ENCODE measurements around the gene CPD.
"Not testable (repeated sequence)": the region's sequence is repeated elsewhere in the genome, so short reads cannot be mapped to it uniquely, and the experiment has no call there.

Gene CPD

GRCh38 chr17:30345527-30346075 is 33.1 kb upstream of the CPD start:
- DNase-seq (ENCODE audit: low read depth): peak; percentile 41
- TF ChIP-seq CTCF (conservative IDR thresholded peaks at IDR 0.05; ENCODE audit: control insufficient read depth, insufficient read depth, low read depth, low read length): no peak

GRCh38 chr17:30346221-30346795 is 32.4 kb upstream of the CPD start:
- H3K4me3 ChIP-seq (ENCODE audit: control insufficient read depth, low read depth, low read length): no peak overlapping the region
- peak; percentile 42 for DNase-seq (ENCODE audit: low read depth)
- no peak for TF ChIP-seq CTCF (conservative IDR thresholded peaks at IDR 0.05; ENCODE audit: control insufficient read depth, insufficient read depth, low read depth, low read length)

More at GRCh38 chr17:30345527-30346075, 33.1 kb upstream of the CPD start:
- H3K4me3 ChIP-seq (ENCODE audit: control insufficient read depth, low read depth, low read length): no peak overlapping the region

GRCh38 chr17:30347488-30347887 is 31.2 kb upstream of the CPD start:
- no peak overlapping the region for H3K4me3 ChIP-seq (ENCODE audit: control insufficient read depth, low read depth, low read length)
- DNase-seq (ENCODE audit: low read depth): no peak
- no peak for TF ChIP-seq CTCF (conservative IDR thresholded peaks at IDR 0.05; ENCODE audit: control insufficient read depth, insufficient read depth, low read depth, low read length)

- H3K4me3 ChIP-seq (ENCODE audit: control insufficient read depth, low read depth, low read length): no peak overlapping the region
- TF ChIP-seq CTCF (conservative IDR thresholded peaks at IDR 0.05; ENCODE audit: control insufficient read depth, insufficient read depth, low read depth, low read length): no peak
- DNase-seq (ENCODE audit: low read depth): no peak
Observed at GRCh38 chr17:30349252-30349651, 29.5 kb upstream of the CPD start.

- not testable (repeated sequence) for H3K4me3 ChIP-seq (ENCODE audit: control insufficient read depth, low read depth, low read length); DNase-seq (ENCODE audit: low read depth)
Observed at GRCh38 chr17:30351263-30351662, 27.5 kb upstream of the CPD start.

- TF ChIP-seq CTCF (conservative IDR thresholded peaks at IDR 0.05; ENCODE audit: control insufficient read depth, insufficient read depth, low read depth, low read length): no peak
- H3K4me3 ChIP-seq (ENCODE audit: control insufficient read depth, low read depth, low read length): no peak overlapping the region
- DNase-seq (ENCODE audit: low read depth): no peak
Observed at GRCh38 chr17:30351735-30352134, 27.0 kb upstream of the CPD start.

- no peak overlapping the region for H3K4me3 ChIP-seq (ENCODE audit: control insufficient read depth, low read depth, low read length)
- TF ChIP-seq CTCF (conservative IDR thresholded peaks at IDR 0.05; ENCODE audit: control insufficient read depth, insufficient read depth, low read depth, low read length): no peak
- DNase-seq (ENCODE audit: low read depth): no peak
Observed at GRCh38 chr17:30352240-30352814, 26.4 kb upstream of the CPD start.

Measured in fibroblast of mammary gland (primary cell).